ENCODE measurements around the gene SNED1.

GRCh38 chr2:241035142-241035817 is 36.9 kb downstream of the SNED1 start:
- TF ChIP-seq, protein P1, sequence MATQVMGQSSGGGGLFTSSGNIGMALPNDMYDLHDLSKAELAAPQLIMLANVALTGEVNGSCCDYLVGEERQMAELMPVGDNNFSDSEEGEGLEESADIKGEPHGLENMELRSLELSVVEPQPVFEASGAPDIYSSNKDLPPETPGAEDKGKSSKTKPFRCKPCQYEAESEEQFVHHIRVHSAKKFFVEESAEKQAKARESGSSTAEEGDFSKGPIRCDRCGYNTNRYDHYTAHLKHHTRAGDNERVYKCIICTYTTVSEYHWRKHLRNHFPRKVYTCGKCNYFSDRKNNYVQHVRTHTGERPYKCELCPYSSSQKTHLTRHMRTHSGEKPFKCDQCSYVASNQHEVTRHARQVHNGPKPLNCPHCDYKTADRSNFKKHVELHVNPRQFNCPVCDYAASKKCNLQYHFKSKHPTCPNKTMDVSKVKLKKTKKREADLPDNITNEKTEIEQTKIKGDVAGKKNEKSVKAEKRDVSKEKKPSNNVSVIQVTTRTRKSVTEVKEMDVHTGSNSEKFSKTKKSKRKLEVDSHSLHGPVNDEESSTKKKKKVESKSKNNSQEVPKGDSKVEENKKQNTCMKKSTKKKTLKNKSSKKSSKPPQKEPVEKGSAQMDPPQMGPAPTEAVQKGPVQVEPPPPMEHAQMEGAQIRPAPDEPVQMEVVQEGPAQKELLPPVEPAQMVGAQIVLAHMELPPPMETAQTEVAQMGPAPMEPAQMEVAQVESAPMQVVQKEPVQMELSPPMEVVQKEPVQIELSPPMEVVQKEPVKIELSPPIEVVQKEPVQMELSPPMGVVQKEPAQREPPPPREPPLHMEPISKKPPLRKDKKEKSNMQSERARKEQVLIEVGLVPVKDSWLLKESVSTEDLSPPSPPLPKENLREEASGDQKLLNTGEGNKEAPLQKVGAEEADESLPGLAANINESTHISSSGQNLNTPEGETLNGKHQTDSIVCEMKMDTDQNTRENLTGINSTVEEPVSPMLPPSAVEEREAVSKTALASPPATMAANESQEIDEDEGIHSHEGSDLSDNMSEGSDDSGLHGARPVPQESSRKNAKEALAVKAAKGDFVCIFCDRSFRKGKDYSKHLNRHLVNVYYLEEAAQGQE (IDR thresholded peaks at IDR 0.05), result no peak
- TF ChIP-seq, protein P2, sequence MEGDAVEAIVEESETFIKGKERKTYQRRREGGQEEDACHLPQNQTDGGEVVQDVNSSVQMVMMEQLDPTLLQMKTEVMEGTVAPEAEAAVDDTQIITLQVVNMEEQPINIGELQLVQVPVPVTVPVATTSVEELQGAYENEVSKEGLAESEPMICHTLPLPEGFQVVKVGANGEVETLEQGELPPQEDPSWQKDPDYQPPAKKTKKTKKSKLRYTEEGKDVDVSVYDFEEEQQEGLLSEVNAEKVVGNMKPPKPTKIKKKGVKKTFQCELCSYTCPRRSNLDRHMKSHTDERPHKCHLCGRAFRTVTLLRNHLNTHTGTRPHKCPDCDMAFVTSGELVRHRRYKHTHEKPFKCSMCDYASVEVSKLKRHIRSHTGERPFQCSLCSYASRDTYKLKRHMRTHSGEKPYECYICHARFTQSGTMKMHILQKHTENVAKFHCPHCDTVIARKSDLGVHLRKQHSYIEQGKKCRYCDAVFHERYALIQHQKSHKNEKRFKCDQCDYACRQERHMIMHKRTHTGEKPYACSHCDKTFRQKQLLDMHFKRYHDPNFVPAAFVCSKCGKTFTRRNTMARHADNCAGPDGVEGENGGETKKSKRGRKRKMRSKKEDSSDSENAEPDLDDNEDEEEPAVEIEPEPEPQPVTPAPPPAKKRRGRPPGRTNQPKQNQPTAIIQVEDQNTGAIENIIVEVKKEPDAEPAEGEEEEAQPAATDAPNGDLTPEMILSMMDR (IDR thresholded peaks at IDR 0.05; ENCODE audit: low read depth, low read length, missing input control), result no peak
- TF ChIP-seq JUND (IDR thresholded peaks at IDR 0.05) (no peak), YY1 (IDR thresholded peaks at IDR 0.05) (no peak)
